Breast epithelium (tissue), 4 donors: ENCODE results near the gene SLC66A2. TPM values are rescaled to one million over a fixed set of nuclear protein-coding genes. Genes with fewer than 3 reads are reported as not detected.
"Not testable (repeated sequence)": the region's sequence is repeated elsewhere in the genome, so short reads cannot be mapped to it uniquely, and the experiment has no call there.

Experiments
- DNase-seq, 2 donors: peaks; one replicate each; pipeline ENCODE4 v3.0.0-alpha.2; 2019; ENCODE audit warnings: low spot score in 2 of 2
- H3K27ac ChIP-seq, 2 donors: fragments of 200-600 bp; sonication (generic) in 1 of 2; one replicate each; pipeline ENCODE4 v1.5.1; 2016 to 2019; ENCODE audit warnings: mild to moderate bottlenecking in 1 of 2
- H3K27me3 ChIP-seq, 2 donors: fragments of 200-600 bp; sonication (generic) in 1 of 2; one replicate each; pipeline versions ENCODE4 v1.5.1 to v1.6.0; 2017 to 2019; ENCODE audit warnings: control low read depth in 1 of 2, mild to moderate bottlenecking in 1 of 2
- H3K36me3 ChIP-seq: fragments of 200-600 bp; one replicate; pipeline ENCODE4 v1.5.1; 2019
- H3K4me1 ChIP-seq, 2 donors: fragments of 200-600 bp; sonication (generic); one replicate each; pipeline ENCODE4 v1.5.1; 2016 to 2019; ENCODE audit warnings: control low read depth in 1 of 2
- H3K4me3 ChIP-seq, 3 donors: fragments of 200-600 bp; sonication (generic); 1 replicate in 2 of 3; 2 replicates in 1 of 3; pipeline ENCODE4 v1.5.1; 2016 to 2019; ENCODE audit warnings: mild to moderate bottlenecking in 3 of 3, moderate library complexity in 2 of 3
- H3K9me3 ChIP-seq, 2 donors: fragments of 200-600 bp; sonication (generic) in 1 of 2; one replicate each; pipeline ENCODE4 v1.5.1; 2016 to 2019; ENCODE audit warnings: control low read depth in 1 of 2
- POLR2A ChIP-seq: fragments of 450-650 bp; IDR thresholded peaks from one replicate; pipeline ENCODE4 v1.6.1; 2016; ENCODE audit warnings: antibody characterized with exemption, mild to moderate bottlenecking, moderate library complexity
- POLR2AphosphoS5 ChIP-seq, 3 donors: sonication (generic); formaldehyde crosslinking; IDR thresholded peaks; one replicate each; pipeline ENCODE4 v1.6.1; 2017; ENCODE audit warnings: antibody characterized with exemption in 3 of 3
- intact Hi-C: fragments of 100-400 bp; cut with DNase I; formaldehyde crosslinking; loops from one replicate; pipeline ENCODE4 v1.15.1; 2023; ENCODE audit warnings: low total_unique reads
- total RNA-seq, 3 donors: library from RNA; depleted of rRNA; stranded (reverse); fragments of >200 nt; gene quantifications; one replicate each; pipeline ENCODE4 v1.1.0, GENCODE V29; 2016
- TF ChIP-seq, protein P1 (sequence below), 3 donors: fragments of 450-650 bp; IDR thresholded peaks; one replicate each; pipeline ENCODE4 v1.5.1; 2016 to 2017; ENCODE audit warnings: antibody characterized with exemption in 3 of 3, mild to moderate bottlenecking in 3 of 3, moderate library complexity in 3 of 3

The SLC66A2 gene
- total RNA-seq, 3 donors from 2014 or later: 45.2 to 141 (median 65.9) TPM

DNA sequence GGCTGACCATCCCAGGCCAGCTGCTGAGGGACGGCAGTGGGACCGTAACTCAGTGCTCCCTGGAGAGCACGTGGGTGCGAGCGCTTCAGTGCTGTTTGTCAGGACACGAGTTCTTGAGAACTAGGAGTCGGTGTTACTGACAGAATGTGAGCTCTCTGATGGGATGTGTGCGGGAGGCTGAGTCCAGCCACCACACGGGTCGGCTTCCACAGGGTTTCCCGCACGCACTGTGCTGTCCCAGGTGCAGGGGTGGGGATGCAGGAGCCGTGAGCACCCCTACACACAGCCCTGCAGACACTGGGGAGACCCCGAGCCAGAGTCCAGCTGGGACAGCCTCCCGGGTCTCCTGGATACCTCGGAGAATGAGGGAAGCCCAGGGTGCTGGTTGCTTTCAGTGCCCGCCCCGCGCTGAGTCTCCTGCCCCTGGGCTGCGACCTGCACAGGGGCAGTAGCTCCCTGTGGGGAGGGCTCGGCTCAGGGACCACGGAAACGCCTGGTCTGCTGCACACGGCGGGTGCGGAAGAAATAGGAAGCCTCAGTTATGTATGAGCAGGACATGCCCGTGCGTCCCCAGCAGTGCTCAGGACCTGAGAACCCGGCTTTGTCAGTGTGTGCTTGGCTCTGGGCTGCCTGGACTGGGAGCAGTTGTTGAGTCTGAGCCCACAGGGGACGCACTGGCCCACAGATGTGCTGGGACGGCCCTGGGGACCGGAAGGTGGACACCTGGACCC lies 82.5 kb downstream of the SLC66A2 start:
- TF ChIP-seq, protein P1, sequence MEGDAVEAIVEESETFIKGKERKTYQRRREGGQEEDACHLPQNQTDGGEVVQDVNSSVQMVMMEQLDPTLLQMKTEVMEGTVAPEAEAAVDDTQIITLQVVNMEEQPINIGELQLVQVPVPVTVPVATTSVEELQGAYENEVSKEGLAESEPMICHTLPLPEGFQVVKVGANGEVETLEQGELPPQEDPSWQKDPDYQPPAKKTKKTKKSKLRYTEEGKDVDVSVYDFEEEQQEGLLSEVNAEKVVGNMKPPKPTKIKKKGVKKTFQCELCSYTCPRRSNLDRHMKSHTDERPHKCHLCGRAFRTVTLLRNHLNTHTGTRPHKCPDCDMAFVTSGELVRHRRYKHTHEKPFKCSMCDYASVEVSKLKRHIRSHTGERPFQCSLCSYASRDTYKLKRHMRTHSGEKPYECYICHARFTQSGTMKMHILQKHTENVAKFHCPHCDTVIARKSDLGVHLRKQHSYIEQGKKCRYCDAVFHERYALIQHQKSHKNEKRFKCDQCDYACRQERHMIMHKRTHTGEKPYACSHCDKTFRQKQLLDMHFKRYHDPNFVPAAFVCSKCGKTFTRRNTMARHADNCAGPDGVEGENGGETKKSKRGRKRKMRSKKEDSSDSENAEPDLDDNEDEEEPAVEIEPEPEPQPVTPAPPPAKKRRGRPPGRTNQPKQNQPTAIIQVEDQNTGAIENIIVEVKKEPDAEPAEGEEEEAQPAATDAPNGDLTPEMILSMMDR (IDR thresholded peaks at IDR 0.05): no peak
- TF ChIP-seq POLR2A: no peak
- TF ChIP-seq POLR2AphosphoS5 (IDR thresholded peaks at IDR 0.05): no peak
- H3K9me3 ChIP-seq: peaks cover 0 to 4% of the 10 kb centered on the region in 2 donors
- peaks cover 0 to 19% of the 10 kb centered on the region in 2 donors for H3K27me3 ChIP-seq
- no peak overlapping the region for H3K4me3 ChIP-seq
- no peak overlapping the region for H3K27ac ChIP-seq
- H3K36me3 ChIP-seq: no peaks in the 10 kb centered on the region
- intact Hi-C loops: no loop called here
- no peak for DNase-seq
- peaks cover 0 to 4% of the 10 kb centered on the region in 2 donors for H3K4me1 ChIP-seq

- H3K27me3 ChIP-seq: peaks cover 0 to 13% of the 10 kb centered on the region in 2 donors
- intact Hi-C loops: no loop called here
- peaks cover 0 to 4% of the 10 kb centered on the region in 2 donors for H3K9me3 ChIP-seq
- peaks cover 0 to 4% of the 10 kb centered on the region in 2 donors for H3K4me1 ChIP-seq
- no peak overlapping the region for H3K4me3 ChIP-seq
- no peak for TF ChIP-seq POLR2A
- TF ChIP-seq POLR2AphosphoS5 (IDR thresholded peaks at IDR 0.05): no peak
- TF ChIP-seq, protein P1 (IDR thresholded peaks at IDR 0.05): no peak
- no peak for DNase-seq
- H3K27ac ChIP-seq: no peak overlapping the region
- H3K36me3 ChIP-seq: no peaks in the 10 kb centered on the region
Measured at GRCh38 chr18:79868168-79868784, 83.2 kb downstream of the SLC66A2 start.

- TF ChIP-seq POLR2A (no peak), POLR2AphosphoS5 (IDR thresholded peaks at IDR 0.05) (no peak)
- TF ChIP-seq, protein P1 (IDR thresholded peaks at IDR 0.05): no peak
- no peak overlapping the region for H3K4me3 ChIP-seq
Measured at GRCh38 chr18:79867666-79868065, 83.8 kb downstream of the SLC66A2 start.

DNA sequence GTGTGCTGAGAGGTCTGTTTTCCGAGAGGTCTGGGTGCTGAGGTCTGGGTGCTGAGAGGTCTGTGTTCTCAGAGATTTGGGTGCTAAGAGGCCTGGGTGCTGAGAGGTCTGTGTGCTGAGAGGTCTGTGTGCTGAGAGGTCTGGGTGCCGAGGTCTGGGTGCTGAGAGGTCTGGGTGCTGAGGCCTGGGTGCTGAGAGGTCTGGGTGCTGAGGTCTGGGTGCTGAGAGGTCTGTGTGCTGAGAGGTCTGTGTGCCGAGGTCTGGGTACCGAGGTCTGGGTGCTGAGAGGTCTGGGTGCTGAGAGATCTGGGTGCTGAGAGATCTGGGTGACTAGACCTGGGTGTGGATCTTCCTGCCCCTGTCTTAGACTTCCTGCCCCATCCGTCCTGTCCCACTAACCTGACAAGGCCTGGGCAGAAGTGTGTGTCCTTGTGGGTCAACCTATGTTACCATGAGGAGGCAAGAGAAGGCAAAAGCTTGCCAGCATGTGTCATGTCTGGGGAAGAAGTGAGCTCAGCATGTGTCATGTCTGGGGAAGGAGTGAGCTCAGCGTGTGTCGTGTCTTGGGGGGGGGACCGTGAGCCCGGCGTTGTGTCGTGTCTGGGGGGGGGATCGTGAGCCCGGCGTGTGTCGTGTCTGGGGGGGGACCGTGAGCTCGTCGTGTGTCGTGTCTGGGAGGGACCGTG lies 84.4 kb downstream of the SLC66A2 start:
- H3K9me3 ChIP-seq: peaks cover 4 to 11% of the 10 kb centered on the region in 2 donors
- no peak for DNase-seq
- TF ChIP-seq POLR2AphosphoS5 (IDR thresholded peaks at IDR 0.05): no peak
- TF ChIP-seq, protein P1 (IDR thresholded peaks at IDR 0.05): no peak
- no peak for TF ChIP-seq POLR2A
- no peaks in the 10 kb centered on the region for H3K36me3 ChIP-seq
- no peak overlapping the region for H3K27ac ChIP-seq
- H3K27me3 ChIP-seq: peaks cover 0 to 10% of the 10 kb centered on the region in 2 donors
- intact Hi-C loops: no loop called here
- H3K4me3 ChIP-seq: no peak overlapping the region
- peaks cover 0 to 4% of the 10 kb centered on the region in 2 donors for H3K4me1 ChIP-seq

More at GRCh38 chr18:79867666-79868065, 83.8 kb downstream of the SLC66A2 start:
- intact Hi-C loops: no loop called here
- Histone ChIP-seq H3K4me1 (peaks cover 0 to 4% of the 10 kb centered on the region in 2 donors), H3K9me3 (peaks cover 0 to 5% of the 10 kb centered on the region in 2 donors), H3K27me3 (peaks cover 0 to 11% of the 10 kb centered on the region in 2 donors), H3K36me3 (no peaks in the 10 kb centered on the region), H3K27ac (no peak overlapping the region)
- DNase-seq: no peak

DNA sequence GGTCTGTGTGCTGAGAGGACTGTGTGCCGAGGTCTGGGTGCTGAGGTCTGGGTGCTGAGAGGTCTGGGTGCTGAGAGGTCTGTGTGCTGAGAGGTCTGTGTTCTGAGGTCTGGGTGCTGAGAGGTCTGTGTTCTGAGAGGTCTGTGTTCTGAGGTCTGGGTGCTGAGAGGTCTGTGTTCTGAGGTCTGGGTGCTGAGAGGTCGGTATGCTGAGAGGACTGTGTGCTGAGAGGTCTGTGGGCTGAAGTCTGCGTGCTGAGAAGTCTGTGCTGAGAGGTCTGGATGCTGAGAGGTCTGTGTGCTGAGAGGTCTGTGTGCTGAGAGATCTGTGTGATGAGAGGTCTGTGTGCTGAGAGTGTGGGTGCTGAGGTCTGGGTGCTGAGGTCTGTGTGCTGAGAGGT lies 85.5 kb downstream of the SLC66A2 start:
- DNase-seq, H3K27me3 ChIP-seq, H3K36me3 ChIP-seq, H3K27ac ChIP-seq, H3K4me3 ChIP-seq, H3K4me1 ChIP-seq, intact Hi-C loops: not testable (repeated sequence)
- peaks cover 12% of the 10 kb centered on the region in 2 donors for H3K9me3 ChIP-seq

DNA sequence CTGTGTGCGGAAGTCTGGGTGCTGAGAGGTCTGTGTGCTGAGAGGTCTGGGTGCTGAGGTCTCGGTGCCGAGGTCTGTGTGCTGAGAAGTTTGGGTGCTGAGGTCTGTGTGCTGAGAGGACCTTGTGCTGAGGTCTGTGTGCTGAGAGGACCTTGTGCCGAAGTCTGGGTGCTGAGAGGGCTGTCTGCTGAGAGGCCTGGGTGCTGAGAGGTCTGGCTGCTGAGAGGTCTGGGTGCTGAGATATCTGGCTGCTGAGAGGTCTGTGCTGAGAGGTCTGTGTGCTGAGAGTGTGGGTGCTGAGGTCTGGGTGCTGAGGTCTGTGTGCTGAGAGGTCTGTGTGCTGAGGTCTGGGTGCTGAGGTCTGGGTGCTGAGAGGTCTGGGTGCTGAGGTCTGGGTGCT lies 86.5 kb downstream of the SLC66A2 start:
- H3K4me1 ChIP-seq, intact Hi-C loops, H3K27ac ChIP-seq, H3K27me3 ChIP-seq, DNase-seq, H3K36me3 ChIP-seq, H3K4me3 ChIP-seq: not testable (repeated sequence)
- peaks cover 12% of the 10 kb centered on the region in 2 donors for H3K9me3 ChIP-seq
